ENCODE results near the gene ETS1.

DNA sequence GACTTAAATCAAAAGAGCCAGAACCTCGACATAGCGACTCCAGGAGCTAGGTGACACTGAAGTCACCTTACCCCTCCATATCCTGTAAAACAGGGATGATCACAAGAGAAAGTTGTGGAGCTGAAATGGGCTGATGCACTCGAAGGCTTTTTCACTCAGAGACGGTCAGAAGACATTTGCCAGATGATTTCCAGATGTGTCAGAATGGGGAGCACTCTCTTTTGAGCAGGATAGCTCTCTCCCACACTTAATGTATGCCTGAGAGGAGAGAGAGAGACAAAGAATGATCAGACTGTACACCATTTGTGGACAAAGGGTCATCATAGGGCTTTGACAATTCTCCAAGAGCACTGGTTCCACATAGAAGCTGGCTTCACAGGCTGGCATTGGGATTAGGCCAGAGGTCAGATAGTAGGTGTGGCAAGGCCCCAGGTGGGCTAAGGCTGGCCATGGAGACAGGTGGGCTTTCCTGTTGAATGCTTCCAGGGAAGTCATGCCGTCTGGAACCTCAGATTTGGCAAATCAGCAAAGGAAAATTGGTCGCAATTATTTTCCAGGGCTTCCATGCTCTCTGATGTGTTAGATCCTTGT lies 42.3 kb upstream of the ETS1 start:
- TF ChIP-seq, protein P1, sequence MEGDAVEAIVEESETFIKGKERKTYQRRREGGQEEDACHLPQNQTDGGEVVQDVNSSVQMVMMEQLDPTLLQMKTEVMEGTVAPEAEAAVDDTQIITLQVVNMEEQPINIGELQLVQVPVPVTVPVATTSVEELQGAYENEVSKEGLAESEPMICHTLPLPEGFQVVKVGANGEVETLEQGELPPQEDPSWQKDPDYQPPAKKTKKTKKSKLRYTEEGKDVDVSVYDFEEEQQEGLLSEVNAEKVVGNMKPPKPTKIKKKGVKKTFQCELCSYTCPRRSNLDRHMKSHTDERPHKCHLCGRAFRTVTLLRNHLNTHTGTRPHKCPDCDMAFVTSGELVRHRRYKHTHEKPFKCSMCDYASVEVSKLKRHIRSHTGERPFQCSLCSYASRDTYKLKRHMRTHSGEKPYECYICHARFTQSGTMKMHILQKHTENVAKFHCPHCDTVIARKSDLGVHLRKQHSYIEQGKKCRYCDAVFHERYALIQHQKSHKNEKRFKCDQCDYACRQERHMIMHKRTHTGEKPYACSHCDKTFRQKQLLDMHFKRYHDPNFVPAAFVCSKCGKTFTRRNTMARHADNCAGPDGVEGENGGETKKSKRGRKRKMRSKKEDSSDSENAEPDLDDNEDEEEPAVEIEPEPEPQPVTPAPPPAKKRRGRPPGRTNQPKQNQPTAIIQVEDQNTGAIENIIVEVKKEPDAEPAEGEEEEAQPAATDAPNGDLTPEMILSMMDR (IDR thresholded peaks at IDR 0.05): no peak
- TF ChIP-seq EZH2phosphoT487 (IDR thresholded peaks at IDR 0.05): no peak
